Subcutaneous adipose tissue (tissue), 4 donors: ENCODE data around the gene PUS7L. TPM values are rescaled to one million over a fixed set of nuclear protein-coding genes. Genes with fewer than 3 reads are reported as not detected.

Experiments used
- total RNA-seq, 4 donors: library from RNA; depleted of rRNA; stranded (reverse); fragments of >200 nt; gene quantifications; one replicate each; pipeline ENCODE4 v1.1.0, GENCODE V29; 2016
- TF ChIP-seq, protein P1 (sequence below): fragments of 450-650 bp; IDR thresholded peaks from one replicate; pipeline ENCODE4 v1.5.1; 2016; ENCODE audit warnings: low read depth, mild to moderate bottlenecking, control low read depth, antibody characterized with exemption, moderate library complexity

The PUS7L gene
- total RNA-seq, 4 donors from 2014 or later = 7.9 to 13.0 (median 11.7) TPM

DNA sequence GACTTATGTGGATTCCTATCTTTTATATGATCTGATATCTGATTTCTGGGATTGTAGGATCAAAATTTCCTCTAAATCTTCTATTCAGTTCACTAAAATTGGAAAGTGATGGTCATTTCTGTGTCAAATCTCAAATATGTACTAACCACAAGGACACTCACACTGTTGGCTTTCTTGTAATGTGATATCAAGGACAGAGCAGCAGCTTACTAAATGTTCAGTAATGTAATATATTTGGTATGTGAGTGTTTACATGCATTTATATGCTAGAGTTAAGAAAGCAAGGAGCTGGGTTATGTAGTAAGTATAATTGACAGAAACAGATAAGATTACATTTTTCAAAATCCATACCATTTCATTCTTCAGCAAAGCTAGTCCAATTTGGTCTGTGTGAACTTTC lies 16.5 kb downstream of the PUS7L start:
- TF ChIP-seq, protein P1, sequence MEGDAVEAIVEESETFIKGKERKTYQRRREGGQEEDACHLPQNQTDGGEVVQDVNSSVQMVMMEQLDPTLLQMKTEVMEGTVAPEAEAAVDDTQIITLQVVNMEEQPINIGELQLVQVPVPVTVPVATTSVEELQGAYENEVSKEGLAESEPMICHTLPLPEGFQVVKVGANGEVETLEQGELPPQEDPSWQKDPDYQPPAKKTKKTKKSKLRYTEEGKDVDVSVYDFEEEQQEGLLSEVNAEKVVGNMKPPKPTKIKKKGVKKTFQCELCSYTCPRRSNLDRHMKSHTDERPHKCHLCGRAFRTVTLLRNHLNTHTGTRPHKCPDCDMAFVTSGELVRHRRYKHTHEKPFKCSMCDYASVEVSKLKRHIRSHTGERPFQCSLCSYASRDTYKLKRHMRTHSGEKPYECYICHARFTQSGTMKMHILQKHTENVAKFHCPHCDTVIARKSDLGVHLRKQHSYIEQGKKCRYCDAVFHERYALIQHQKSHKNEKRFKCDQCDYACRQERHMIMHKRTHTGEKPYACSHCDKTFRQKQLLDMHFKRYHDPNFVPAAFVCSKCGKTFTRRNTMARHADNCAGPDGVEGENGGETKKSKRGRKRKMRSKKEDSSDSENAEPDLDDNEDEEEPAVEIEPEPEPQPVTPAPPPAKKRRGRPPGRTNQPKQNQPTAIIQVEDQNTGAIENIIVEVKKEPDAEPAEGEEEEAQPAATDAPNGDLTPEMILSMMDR = no peak

DNA sequence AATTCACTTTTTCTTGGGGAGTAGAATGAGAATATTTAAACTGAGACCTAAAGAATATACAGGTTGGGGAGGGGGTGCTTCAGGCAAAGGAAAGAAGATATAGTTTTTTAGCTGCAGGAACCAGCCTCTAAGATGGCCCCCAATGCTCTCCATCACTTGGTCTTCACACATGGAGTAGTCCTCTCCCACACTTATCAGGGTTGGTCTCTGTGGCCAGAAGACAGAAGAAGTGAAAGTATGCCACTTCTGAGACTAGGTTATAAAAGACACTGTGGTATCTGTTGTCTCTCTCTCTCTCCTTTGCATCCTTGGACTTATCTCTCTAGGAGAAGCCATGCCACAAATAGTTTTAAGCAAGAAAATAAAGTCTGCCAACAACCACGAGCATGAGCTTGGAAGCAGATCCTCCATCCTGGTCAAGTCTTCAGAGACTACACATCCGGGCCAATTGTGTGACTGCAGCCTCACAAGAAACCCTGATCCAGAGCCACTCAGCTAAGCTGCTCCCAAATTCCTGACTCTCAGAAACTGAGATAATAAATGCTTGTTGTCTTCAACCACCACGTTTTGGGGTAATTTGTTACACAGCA lies 18.0 kb downstream of the PUS7L start:
- TF ChIP-seq, protein P1 = no peak

DNA sequence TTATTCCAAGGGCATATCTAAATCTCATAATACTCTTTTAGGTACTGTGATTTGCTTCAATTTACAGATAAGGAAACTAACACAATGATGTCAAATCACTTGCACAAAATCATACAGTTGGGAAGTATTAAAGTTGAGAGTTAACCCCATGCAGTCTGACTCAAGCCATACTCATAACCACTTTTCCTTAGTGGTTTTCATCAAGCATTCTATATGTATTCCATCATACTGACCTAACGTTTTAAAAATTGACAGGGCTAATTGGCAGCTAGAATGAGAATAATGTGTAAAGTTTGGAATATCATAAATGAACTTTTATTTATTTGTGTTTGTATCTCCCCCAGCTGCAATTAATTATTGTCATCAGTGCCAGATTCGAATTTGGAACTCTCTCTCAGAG lies 20.9 kb downstream of the PUS7L start:
- TF ChIP-seq, protein P1 = no peak

DNA sequence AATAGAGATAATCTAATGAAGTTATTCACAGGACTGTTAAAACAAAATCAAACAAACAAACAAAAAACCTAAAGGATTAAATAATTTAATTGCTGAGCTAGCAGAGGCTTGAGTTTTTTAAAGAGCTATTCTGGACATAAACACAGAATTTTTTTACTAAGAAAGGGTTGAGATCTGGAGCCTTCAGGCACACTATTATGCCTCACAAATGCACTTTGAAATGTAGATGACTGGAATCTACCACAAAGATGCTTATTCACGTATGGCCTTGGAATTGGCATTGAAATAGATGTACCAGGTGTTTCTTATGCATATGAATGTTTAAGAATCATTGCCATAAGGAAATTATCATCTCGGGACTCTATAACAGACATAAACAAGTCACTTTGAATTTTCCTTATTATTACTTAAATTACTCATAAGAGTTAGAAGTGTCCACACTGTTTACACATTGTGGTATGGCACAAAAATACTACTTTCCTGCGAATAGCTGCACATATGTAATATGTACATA lies 21.6 kb downstream of the PUS7L start:
- TF ChIP-seq, protein P1 = no peak

DNA sequence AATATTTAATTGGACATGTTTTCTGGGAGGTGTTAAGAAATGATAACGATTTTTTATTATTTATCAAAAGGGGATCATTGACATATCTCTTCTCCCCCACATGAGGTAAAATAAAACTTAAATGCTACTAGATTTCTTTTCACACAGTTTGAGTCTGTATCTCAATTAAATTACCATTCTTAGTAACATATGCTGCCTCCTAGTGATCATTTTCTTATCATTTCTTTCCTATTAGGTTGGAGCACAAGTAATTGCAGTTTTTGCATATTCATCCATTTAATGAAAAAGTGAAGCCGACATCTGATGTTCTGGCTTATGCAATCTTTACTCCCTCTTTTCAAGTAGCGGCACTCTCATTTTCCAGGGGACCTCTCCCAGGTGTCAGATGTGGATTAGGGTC lies 24.9 kb downstream of the PUS7L start:
- TF ChIP-seq, protein P1 = no peak

DNA sequence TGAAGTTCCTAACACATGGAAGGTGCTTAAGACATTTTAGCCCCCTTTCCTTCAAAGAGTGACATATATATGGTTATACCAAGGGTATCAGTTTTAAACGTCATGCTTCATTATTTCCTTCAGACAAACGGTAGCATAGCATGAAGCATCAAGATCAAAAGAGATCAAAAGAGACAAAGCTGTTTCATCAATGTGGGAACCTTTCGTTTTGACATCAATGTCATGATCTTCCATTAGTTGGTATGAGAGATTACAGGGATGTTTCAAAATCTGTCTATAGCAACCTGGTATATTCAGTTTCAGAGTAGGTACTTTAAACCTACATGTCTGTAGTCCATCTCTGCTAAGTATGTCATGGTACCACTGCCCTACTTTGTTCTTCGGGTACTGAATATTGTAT lies 28.3 kb downstream of the PUS7L start:
- TF ChIP-seq, protein P1 = no peak

DNA sequence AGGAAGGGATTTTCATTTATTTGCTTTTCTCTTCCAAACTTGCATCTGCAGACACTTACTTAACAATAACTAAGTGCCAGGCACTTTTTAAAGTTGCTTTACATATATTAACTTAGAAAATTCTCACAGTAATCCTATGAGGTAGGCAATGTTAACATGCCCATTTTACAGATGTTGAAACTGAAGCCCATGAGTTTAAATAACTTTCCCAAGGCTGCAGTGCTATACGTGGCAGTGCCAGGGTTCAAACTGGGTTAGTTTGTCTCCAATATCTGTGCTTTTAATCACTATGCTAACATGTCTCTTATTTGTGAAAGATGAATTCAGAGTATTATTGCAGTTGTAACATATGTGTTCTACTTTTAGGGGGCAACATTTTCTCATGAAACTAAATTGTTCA lies 29.9 kb downstream of the PUS7L start:
- TF ChIP-seq, protein P1 = no peak
